MV-4-11 (cell line): ENCODE data around the gene SUSD1.

Experiments
- DNase-seq: peaks from one replicate; lab custom pipeline; 2025; lab: John Stamatoyannopoulos, UW

The SUSD1 gene

GRCh38 chr9:112041536-112042243 is 133.4 kb downstream of the SUSD1 start:
- peak; percentile 79 for DNase-seq

GRCh38 chr9:112041199-112041535 is 133.9 kb downstream of the SUSD1 start:
- DNase-seq = no peak

- DNase-seq = no peak
Observed at GRCh38 chr9:112038017-112038408, 137.1 kb downstream of the SUSD1 start.

GRCh38 chr9:112037281-112038016 is 137.6 kb downstream of the SUSD1 start:
- peak; percentile 95 for DNase-seq

GRCh38 chr9:112035166-112035826 is 139.8 kb downstream of the SUSD1 start:
- no peak for DNase-seq

- DNase-seq = no peak
Observed at GRCh38 chr9:112034216-112034611, 140.9 kb downstream of the SUSD1 start.

GRCh38 chr9:112033237-112034215 is 141.6 kb downstream of the SUSD1 start:
- no peak for DNase-seq

- DNase-seq = no peak
Observed at GRCh38 chr9:112032743-112033142, 142.4 kb downstream of the SUSD1 start.

GRCh38 chr9:112032009-112032408 is 143.1 kb downstream of the SUSD1 start:
- DNase-seq = peak; percentile 74

- DNase-seq = peak; percentile 91
Observed at GRCh38 chr9:112031400-112031799, 143.7 kb downstream of the SUSD1 start.

GRCh38 chr9:112029921-112030444 is 145.1 kb downstream of the SUSD1 start:
- no peak for DNase-seq

- no peak for DNase-seq
Observed at GRCh38 chr9:112028242-112029221, 146.6 kb downstream of the SUSD1 start.

GRCh38 chr9:112025850-112026249 is 149.2 kb downstream of the SUSD1 start:
- no peak for DNase-seq

GRCh38 chr9:112021742-112022141 is 153.4 kb downstream of the SUSD1 start:
- DNase-seq = no peak

- DNase-seq = no peak
Observed at GRCh38 chr9:112020680-112021596, 154.2 kb downstream of the SUSD1 start.

GRCh38 chr9:112017878-112018277 is 157.2 kb downstream of the SUSD1 start:
- DNase-seq = no peak

- DNase-seq = no peak
Observed at GRCh38 chr9:112015736-112016135, 159.4 kb downstream of the SUSD1 start.

- no peak for DNase-seq
Observed at GRCh38 chr9:112015149-112015548, 159.9 kb downstream of the SUSD1 start.

GRCh38 chr9:112013266-112013665 is 161.8 kb downstream of the SUSD1 start:
- peak; percentile 86 for DNase-seq
